ENCODE measurements around the gene PITPNM1. TPM values are rescaled to one million over a fixed set of nuclear protein-coding genes. Genes with fewer than 3 reads are reported as not detected.

The PITPNM1 gene
- total RNA-seq, 2 experiments from 2014 or later: 90.0 to 94.8 TPM

- Mint-ChIP-seq H3K27me3 (no peaks in the 10 kb centered on the region), H3K4me3 (no peak overlapping the region), H3K9me3 (no peaks in the 10 kb centered on the region), H3K27ac (peak overlapping the region; percentile 100), H3K36me3 (ENCODE audit: low read depth) (no peaks in the 10 kb centered on the region), H3K4me1 (ENCODE audit: low read depth) (peaks cover 60% of the 10 kb centered on the region)
- ChIA-PET POLR2A (interaction anchor here (0.7 to 16.8 kb wide), 3 partner anchors 10 to 45 kb away, joined by 4 to 110 read pairs (median 6); partner anchors contain the start of genes PTPRCAP, TBC1D10C and TMEM134), CTCF (no interaction called here)
- peaks cover 82% of the 10 kb centered on the region for H3K4me1 ChIP-seq (ENCODE audit: insufficient read depth, low read length)
- H3K36me3 ChIP-seq (ENCODE audit: insufficient read depth, low read length): no peaks in the 10 kb centered on the region
- H3K4me3 ChIP-seq (ENCODE audit: low read length): no peak overlapping the region
- H3K9me3 ChIP-seq (ENCODE audit: control insufficient read depth in 1 of 2, insufficient read depth in 1 of 2, low read length in 2 of 2): no peaks in the 10 kb centered on the region
- intact Hi-C loops (cut with DNase I, micrococcal nuclease): no loop called here
- TF ChIP-seq, protein P1, sequence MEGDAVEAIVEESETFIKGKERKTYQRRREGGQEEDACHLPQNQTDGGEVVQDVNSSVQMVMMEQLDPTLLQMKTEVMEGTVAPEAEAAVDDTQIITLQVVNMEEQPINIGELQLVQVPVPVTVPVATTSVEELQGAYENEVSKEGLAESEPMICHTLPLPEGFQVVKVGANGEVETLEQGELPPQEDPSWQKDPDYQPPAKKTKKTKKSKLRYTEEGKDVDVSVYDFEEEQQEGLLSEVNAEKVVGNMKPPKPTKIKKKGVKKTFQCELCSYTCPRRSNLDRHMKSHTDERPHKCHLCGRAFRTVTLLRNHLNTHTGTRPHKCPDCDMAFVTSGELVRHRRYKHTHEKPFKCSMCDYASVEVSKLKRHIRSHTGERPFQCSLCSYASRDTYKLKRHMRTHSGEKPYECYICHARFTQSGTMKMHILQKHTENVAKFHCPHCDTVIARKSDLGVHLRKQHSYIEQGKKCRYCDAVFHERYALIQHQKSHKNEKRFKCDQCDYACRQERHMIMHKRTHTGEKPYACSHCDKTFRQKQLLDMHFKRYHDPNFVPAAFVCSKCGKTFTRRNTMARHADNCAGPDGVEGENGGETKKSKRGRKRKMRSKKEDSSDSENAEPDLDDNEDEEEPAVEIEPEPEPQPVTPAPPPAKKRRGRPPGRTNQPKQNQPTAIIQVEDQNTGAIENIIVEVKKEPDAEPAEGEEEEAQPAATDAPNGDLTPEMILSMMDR (IDR thresholded peaks at IDR 0.05): no peak
- ATAC-seq (ENCODE audit: poor library complexity): no peak
- DNase-seq: no peak
- peak overlapping the region in 1 of 2 donors; percentile 5 for H3K27ac ChIP-seq (ENCODE audit: low read depth in 1 of 2, low read length in 2 of 2)
- no peaks in the 10 kb centered on the region for H3K27me3 ChIP-seq (ENCODE audit: control insufficient read depth in 1 of 2, insufficient read depth in 2 of 2, low read length in 2 of 2)
These were observed 56.9 kb downstream of the PITPNM1 start for GRCh38 chr11:67448220-67448609.

DNA sequence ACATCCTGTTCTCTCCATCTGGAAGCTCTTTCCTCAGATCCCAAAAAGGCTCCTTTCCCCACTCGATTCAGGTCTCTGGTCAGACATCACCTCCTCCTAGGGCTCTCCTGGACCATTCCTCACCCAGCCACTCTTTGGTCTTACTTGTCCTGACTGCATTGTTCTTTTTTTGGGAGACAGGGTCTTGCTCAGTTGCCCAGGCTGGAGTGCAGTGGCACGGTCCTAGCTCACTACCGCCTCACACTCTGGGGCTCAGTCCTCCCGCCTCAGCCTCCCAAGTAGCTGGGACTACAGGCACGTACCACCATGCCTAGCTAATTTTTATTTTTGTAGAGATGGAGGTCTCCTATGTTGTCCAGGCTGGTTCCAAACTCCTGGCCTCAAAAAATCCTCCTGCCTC lies 59.6 kb downstream of the PITPNM1 start:
- H3K4me1 ChIP-seq (ENCODE audit: insufficient read depth, low read length): peaks cover 94% of the 10 kb centered on the region
- TF ChIP-seq, protein P1 (IDR thresholded peaks at IDR 0.05): no peak
- DNase-seq (no peak), ATAC-seq (ENCODE audit: poor library complexity) (no peak)
- H3K27ac ChIP-seq (ENCODE audit: low read depth in 1 of 2, low read length in 2 of 2): peak overlapping the region; percentile 83 to 90
- H3K36me3 Mint-ChIP-seq (ENCODE audit: low read depth): peaks cover 5% of the 10 kb centered on the region
- H3K36me3 ChIP-seq (ENCODE audit: insufficient read depth, low read length): no peaks in the 10 kb centered on the region
- no peak overlapping the region for H3K4me3 ChIP-seq (ENCODE audit: low read length)
- no peaks in the 10 kb centered on the region for H3K27me3 Mint-ChIP-seq
- intact Hi-C loops (cut with DNase I, micrococcal nuclease): no loop called here
- ChIA-PET CTCF (no interaction called here), POLR2A (interaction anchor here (0.9 to 16.8 kb wide), 8 partner anchors 7 to 46 kb away, joined by 3 to 110 read pairs (median 4); partner anchors contain the start of genes PTPRCAP, TBC1D10C and TMEM134)
- H3K9me3 Mint-ChIP-seq: no peaks in the 10 kb centered on the region
- peak overlapping the region; percentile 84 for H3K4me3 Mint-ChIP-seq
- H3K27ac Mint-ChIP-seq: peak overlapping the region; percentile 100
- H3K4me1 Mint-ChIP-seq (ENCODE audit: low read depth): peaks cover 81% of the 10 kb centered on the region
- H3K9me3 ChIP-seq (ENCODE audit: control insufficient read depth in 1 of 2, insufficient read depth in 1 of 2, low read length in 2 of 2): no peaks in the 10 kb centered on the region
- H3K27me3 ChIP-seq (ENCODE audit: control insufficient read depth in 1 of 2, insufficient read depth in 2 of 2, low read length in 2 of 2): no peaks in the 10 kb centered on the region

- H3K36me3 ChIP-seq (ENCODE audit: insufficient read depth, low read length): no peaks in the 10 kb centered on the region
- H3K9me3 ChIP-seq (ENCODE audit: control insufficient read depth in 1 of 2, insufficient read depth in 1 of 2, low read length in 2 of 2): no peaks in the 10 kb centered on the region
- H3K27me3 ChIP-seq (ENCODE audit: control insufficient read depth in 1 of 2, insufficient read depth in 2 of 2, low read length in 2 of 2): no peaks in the 10 kb centered on the region
- no peaks in the 10 kb centered on the region for H3K27me3 Mint-ChIP-seq
- no peaks in the 10 kb centered on the region for H3K9me3 Mint-ChIP-seq
- ATAC-seq (ENCODE audit: poor library complexity): no peak
- H3K27ac Mint-ChIP-seq: peak overlapping the region; percentile 98
- TF ChIP-seq, protein P1 (IDR thresholded peaks at IDR 0.05): no peak
- H3K27ac ChIP-seq (ENCODE audit: low read depth in 1 of 2, low read length in 2 of 2): peak overlapping the region; percentile 22 to 37
- peaks cover 81% of the 10 kb centered on the region for H3K4me1 Mint-ChIP-seq (ENCODE audit: low read depth)
- H3K4me3 Mint-ChIP-seq: peak overlapping the region; percentile 82
- POLR2A ChIA-PET: interaction anchor here (0.8 to 4.4 kb wide), 6 partner anchors 9 to 39 kb away, joined by 3 to 21 read pairs (median 7); partner anchors contain the start of genes RPS6KB2 and TBC1D10C
- no peak for DNase-seq
- intact Hi-C loops (cut with DNase I, micrococcal nuclease): no loop called here
- peaks cover 16% of the 10 kb centered on the region for H3K36me3 Mint-ChIP-seq (ENCODE audit: low read depth)
- peaks cover 91% of the 10 kb centered on the region for H3K4me1 ChIP-seq (ENCODE audit: insufficient read depth, low read length)
- no peak overlapping the region for H3K4me3 ChIP-seq (ENCODE audit: low read length)
- CTCF ChIA-PET: interaction anchor here (1.4 kb wide), 1 partner anchor 92 kb away, joined by 3 read pairs; no protein-coding TSS in a partner anchor
These were observed 62.4 kb downstream of the PITPNM1 start for GRCh38 chr11:67442504-67443404.

Small RNA genes within 50 kb of the gene (microRNA-seq; reads per million reads assigned to microRNA genes)
- gene MIR6752 (ENCODE audit: borderline microRNAs expressed, borderline replicate concordance): 1.2 reads per million

Other genes starting within 250 kb of the PITPNM1 start
- 100 to 1,000 TPM; 309 to 325 TPM for gene GRK2, start 238.9 kb downstream of the PITPNM1 start, total RNA-seq
- 100 to 1,000 TPM; 160 to 161 TPM for gene ANKRD13D, start 216.1 kb downstream of the PITPNM1 start, total RNA-seq
- 1 to 10 TPM; 8.5 to 8.8 TPM for gene SSH3, start 201.8 kb downstream of the PITPNM1 start, total RNA-seq
- 10 to 100 TPM; 31.7 to 39.5 TPM for gene POLD4, start 151.8 kb downstream of the PITPNM1 start, total RNA-seq
- gene CLCF1, start 131.8 kb downstream of the PITPNM1 start, total RNA-seq: 1 to 10 TPM; 6.0 to 6.9 TPM
- 10 to 100 TPM; 19.3 to 20.3 TPM for gene RAD9A, start 113.4 kb downstream of the PITPNM1 start, total RNA-seq
- 10 to 100 TPM; 42.0 to 45.5 TPM for gene PPP1CA, start 103.5 kb downstream of the PITPNM1 start, total RNA-seq
- gene TBC1D10C, start 101.3 kb downstream of the PITPNM1 start, total RNA-seq: 100 to 1,000 TPM; 205 to 212 TPM
- 1 to 10 TPM; 9.9 to 10.0 TPM for gene CARNS1, start 89.7 kb downstream of the PITPNM1 start, total RNA-seq
- 10 to 100 TPM; 69.3 to 72.0 TPM for gene RPS6KB2, start 76.9 kb downstream of the PITPNM1 start, total RNA-seq
- 100 to 1,000 TPM; 129 to 134 TPM for gene PTPRCAP, start 67.7 kb downstream of the PITPNM1 start, total RNA-seq
- 10 to 100 TPM; 25.8 to 30.2 TPM for gene CORO1B, start 61.9 kb downstream of the PITPNM1 start, total RNA-seq
- not detected for gene GPR152, start 52.6 kb downstream of the PITPNM1 start, total RNA-seq
- gene CABP4, start 50.0 kb downstream of the PITPNM1 start, total RNA-seq: 1 to 10 TPM; 7.5 to 8.5 TPM
- gene TMEM134, start 36.1 kb downstream of the PITPNM1 start, total RNA-seq: 10 to 100 TPM; 49.9 to 52.4 TPM
- 100 to 1,000 TPM; 115 to 117 TPM for gene AIP, start 22.3 kb downstream of the PITPNM1 start, total RNA-seq
- 10 to 100 TPM; 19.5 to 22.0 TPM for gene CDK2AP2, start 2.8 kb upstream of the PITPNM1 start, total RNA-seq
- not detected for gene CABP2, start 18.1 kb upstream of the PITPNM1 start, total RNA-seq
- gene GSTP1, start 78.4 kb upstream of the PITPNM1 start, total RNA-seq: 10 to 100 TPM; 60.1 to 62.8 TPM
- gene NDUFV1, start 101.6 kb upstream of the PITPNM1 start, total RNA-seq: 100 to 1,000 TPM; 223 to 224 TPM
- gene NUDT8, start 124.6 kb upstream of the PITPNM1 start, total RNA-seq: 1 to 10 TPM in 1 of 2 experiments, under 1 TPM in 1; 0.92 to 1.4 TPM
- gene TBX10, start 134.4 kb upstream of the PITPNM1 start, total RNA-seq: not detected
- under 1 TPM; 0.30 to 0.36 TPM for gene ACY3, start 145.4 kb upstream of the PITPNM1 start, total RNA-seq
- not detected for gene ALDH3B2, start 169.3 kb upstream of the PITPNM1 start, total RNA-seq

Data from CD4-positive, alpha-beta T cell (primary cell).